Natural killer cell (primary cell): ENCODE data around the gene PITPNM3. TPM values are rescaled to one million over a fixed set of nuclear protein-coding genes. Genes with fewer than 3 reads are reported as not detected.

Source experiments
- ATAC-seq, 3 donors: fragments of 150-1000 bp in 2 of 3; fragments of 200-7000 bp in 1 of 3; cut with Tn5 transposase; 1 replicate in 1 of 3; 2 replicates in 2 of 3; pipeline ENCODE4 v1.10.0; 2021; ENCODE audit warnings: mild to moderate bottlenecking in 2 of 3, moderate library complexity in 2 of 3
- DNase-seq, 2 donors: peaks; one replicate each; pipeline versions ENCODE4 v3.0.0 to v3.0.0-alpha.2; 2013 to 2021; ENCODE audit warnings: mixed read lengths in 1 of 2
- H3K27ac ChIP-seq: one replicate; pipeline ENCODE4 v1.5.1; 2013; ENCODE audit warnings: mild to moderate bottlenecking, low read length
- H3K27me3 ChIP-seq: one replicate; pipeline ENCODE4 v1.6.1; 2013; ENCODE audit warnings: low read length; ENCODE audit not compliant: control insufficient read depth, insufficient read depth
- H3K36me3 ChIP-seq: one replicate; pipeline ENCODE4 v1.6.1; 2013; ENCODE audit warnings: low read length; ENCODE audit not compliant: control insufficient read depth, insufficient read depth
- H3K4me1 ChIP-seq: one replicate; pipeline ENCODE4 v1.6.1; 2013; ENCODE audit warnings: low read length; ENCODE audit not compliant: control insufficient read depth, insufficient read depth
- H3K4me3 ChIP-seq: one replicate; pipeline ENCODE4 v1.5.1; 2013; ENCODE audit warnings: low read length
- H3K9me3 ChIP-seq: one replicate; pipeline ENCODE4 v1.6.1; 2013; ENCODE audit warnings: low read length; ENCODE audit not compliant: control insufficient read depth, insufficient read depth
- H3K27ac Mint-ChIP-seq, 2 donors: one replicate each; pipeline ENCODE4 v1.8.0; 2022; ENCODE audit warnings: mild to moderate bottlenecking in 2 of 2, mixed read lengths in 2 of 2, moderate library complexity in 1 of 2
- H3K27me3 Mint-ChIP-seq, 2 donors: one replicate each; pipeline ENCODE4 v1.8.0; 2022; ENCODE audit warnings: low read depth in 2 of 2, mixed read lengths in 2 of 2
- H3K36me3 Mint-ChIP-seq: one replicate; pipeline ENCODE4 v1.8.0; 2022; ENCODE audit warnings: mixed read lengths
- H3K4me1 Mint-ChIP-seq, 2 donors: one replicate each; pipeline ENCODE4 v1.8.0; 2022; ENCODE audit warnings: mixed read lengths in 2 of 2
- H3K4me3 Mint-ChIP-seq: one replicate; pipeline ENCODE4 v1.8.0; 2022; ENCODE audit warnings: mild to moderate bottlenecking, moderate library complexity, mixed read lengths
- H3K9me3 Mint-ChIP-seq, 2 donors: one replicate each; pipeline ENCODE4 v1.8.0; 2022; ENCODE audit warnings: mixed read lengths in 2 of 2
- WGBS: methylation state at CpG from one replicate; pipeline ENCODE4 v1.1.7; 2013; ENCODE audit warnings: missing lambda C conversion rate; ENCODE audit not compliant: insufficient coverage; 5-methylcytosine and 5-hydroxymethylcytosine counted together
- intact Hi-C: fragments of 100-400 bp; cut with micrococcal nuclease; formaldehyde crosslinking; loops from one replicate; pipeline ENCODE4 v1.14.2; 2022
- total RNA-seq, 4 donors: library from RNA; stranded (reverse); fragments of 120-200 nt in 1 of 4; gene quantifications; one replicate each; pipeline versions ENCODE4 v1.2.3 to v1.2.4, GENCODE V29; 2013 to 2022
- TF ChIP-seq, protein P1 (sequence below): fragments of 200-600 bp; IDR thresholded peaks from one replicate; pipeline ENCODE4 v1.8.0; 2022; ENCODE audit warnings: antibody characterized with exemption

Gene PITPNM3
- total RNA-seq: under 1 TPM; 0.42 to 0.75 (median 0.50) TPM
- total RNA-seq (2013): 0.25 TPM

DNA sequence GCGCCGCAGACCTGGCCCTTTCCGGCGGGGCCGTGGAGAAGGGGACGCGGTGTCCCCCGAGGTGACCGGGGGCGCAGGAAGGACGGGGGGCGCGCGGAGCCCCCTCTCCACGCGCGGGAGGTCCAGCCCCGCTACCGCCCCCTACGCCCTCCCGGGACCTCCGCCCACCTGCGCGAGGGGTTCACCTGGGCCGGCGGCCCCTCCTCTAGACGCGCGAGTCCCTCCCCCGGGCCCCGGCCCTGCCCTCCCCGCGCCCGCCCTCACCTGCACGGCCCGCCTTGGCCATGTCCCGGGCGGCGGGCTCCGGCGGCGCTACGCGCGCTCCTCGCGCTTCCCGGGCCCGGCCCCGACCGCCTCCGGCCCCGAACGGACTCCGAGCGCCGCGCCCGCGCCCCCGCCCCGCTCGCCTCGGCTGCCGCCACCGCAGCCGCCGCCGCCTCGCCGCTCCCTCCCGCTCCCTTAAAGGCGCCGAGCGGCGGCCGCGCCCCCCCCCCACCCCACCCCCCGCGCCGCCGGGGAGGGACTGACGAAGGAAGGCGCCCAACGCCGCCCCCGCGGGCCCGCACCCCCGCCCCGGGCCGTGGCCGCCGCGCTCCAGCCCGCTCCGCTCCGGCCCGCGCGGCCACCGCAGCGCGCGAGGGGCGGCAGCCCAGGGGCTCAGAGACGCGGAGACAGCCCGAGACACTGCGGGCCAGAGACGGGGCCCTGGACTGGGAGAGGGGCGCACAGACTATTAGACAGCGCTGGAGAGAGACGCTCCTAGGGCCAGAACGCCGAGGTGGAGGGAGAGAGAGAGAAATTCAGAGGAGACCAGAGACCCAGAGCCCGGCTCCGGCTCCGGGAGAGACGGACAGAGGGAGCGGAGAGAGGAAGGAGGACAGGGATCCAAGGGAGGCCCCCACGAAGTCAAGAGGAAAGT, at the start of gene PITPNM3:
Gene PITPNM3, minus strand, starts transcription at position 435 of the 919 bp plus-strand sequence. Its CDS starts 149 bp downstream, at position 286.
- DNase-seq (no peak), ATAC-seq (peak in 1 of 3 donors; percentile 45)
- no peak within 1 kb of the TSS for H3K27ac Mint-ChIP-seq
- 3% methylated on average over 116 of the region's 122 CpGs for WGBS
- no peaks in the 10 kb centered on the region for H3K9me3 Mint-ChIP-seq
- intact Hi-C loops: no loop called here
- no peaks in the 10 kb centered on the region for H3K36me3 Mint-ChIP-seq
- Histone ChIP-seq H3K27me3 (peaks cover 12% of the 10 kb centered on the region), H3K36me3 (no peaks in the 10 kb centered on the region), H3K27ac (no peak within 1 kb of the TSS), H3K9me3 (no peaks in the 10 kb centered on the region), H3K4me3 (no peak within 1 kb of the TSS), H3K4me1 (peaks cover 13% of the 10 kb centered on the region)
- peak within 1 kb of the TSS; percentile 78 for H3K4me3 Mint-ChIP-seq
- H3K4me1 Mint-ChIP-seq: peaks cover 6 to 14% of the 10 kb centered on the region in 2 donors
- H3K27me3 Mint-ChIP-seq: peaks cover 46 to 52% of the 10 kb centered on the region in 2 donors
- TF ChIP-seq, protein P1, sequence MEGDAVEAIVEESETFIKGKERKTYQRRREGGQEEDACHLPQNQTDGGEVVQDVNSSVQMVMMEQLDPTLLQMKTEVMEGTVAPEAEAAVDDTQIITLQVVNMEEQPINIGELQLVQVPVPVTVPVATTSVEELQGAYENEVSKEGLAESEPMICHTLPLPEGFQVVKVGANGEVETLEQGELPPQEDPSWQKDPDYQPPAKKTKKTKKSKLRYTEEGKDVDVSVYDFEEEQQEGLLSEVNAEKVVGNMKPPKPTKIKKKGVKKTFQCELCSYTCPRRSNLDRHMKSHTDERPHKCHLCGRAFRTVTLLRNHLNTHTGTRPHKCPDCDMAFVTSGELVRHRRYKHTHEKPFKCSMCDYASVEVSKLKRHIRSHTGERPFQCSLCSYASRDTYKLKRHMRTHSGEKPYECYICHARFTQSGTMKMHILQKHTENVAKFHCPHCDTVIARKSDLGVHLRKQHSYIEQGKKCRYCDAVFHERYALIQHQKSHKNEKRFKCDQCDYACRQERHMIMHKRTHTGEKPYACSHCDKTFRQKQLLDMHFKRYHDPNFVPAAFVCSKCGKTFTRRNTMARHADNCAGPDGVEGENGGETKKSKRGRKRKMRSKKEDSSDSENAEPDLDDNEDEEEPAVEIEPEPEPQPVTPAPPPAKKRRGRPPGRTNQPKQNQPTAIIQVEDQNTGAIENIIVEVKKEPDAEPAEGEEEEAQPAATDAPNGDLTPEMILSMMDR: no peak

DNA sequence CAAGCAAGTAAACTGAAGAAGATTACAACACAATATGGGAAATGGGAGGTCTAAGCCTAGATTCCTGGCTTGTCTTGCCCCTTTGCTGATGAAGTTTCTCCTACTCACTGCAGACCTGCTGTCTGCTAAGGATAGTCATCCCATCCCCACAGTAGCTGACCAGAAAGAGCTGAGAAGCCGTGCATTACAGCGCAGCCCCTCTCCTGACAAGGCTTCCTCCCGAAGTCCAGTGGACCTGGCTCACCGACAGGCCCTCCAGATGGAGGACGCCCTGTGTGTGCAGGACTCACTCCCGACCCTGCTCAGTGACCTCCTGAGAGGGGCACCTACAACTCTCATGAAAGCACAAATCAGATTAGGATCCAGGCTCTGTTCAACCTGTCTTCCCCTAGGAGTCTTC, 48.8 kb upstream of the PITPNM3 start:
- H3K4me3 Mint-ChIP-seq: no peak overlapping the region
- H3K27ac Mint-ChIP-seq: no peak overlapping the region
- no peaks in the 10 kb centered on the region for H3K27me3 ChIP-seq
- WGBS: 98% methylated on average over 6 of the region's 6 CpGs
- TF ChIP-seq, protein P1: no peak
- H3K4me1 ChIP-seq: no peaks in the 10 kb centered on the region
- intact Hi-C loops: no loop called here
- no peaks in the 10 kb centered on the region for H3K9me3 ChIP-seq
- H3K4me1 Mint-ChIP-seq: no peaks in the 10 kb centered on the region
- H3K36me3 Mint-ChIP-seq: peaks cover 30% of the 10 kb centered on the region
- no peak for ATAC-seq
- H3K9me3 Mint-ChIP-seq: no peaks in the 10 kb centered on the region
- peaks cover 51% of the 10 kb centered on the region for H3K36me3 ChIP-seq
- H3K27me3 Mint-ChIP-seq: no peaks in the 10 kb centered on the region
- no peak overlapping the region for H3K27ac ChIP-seq
- DNase-seq: no peak
- H3K4me3 ChIP-seq: no peak overlapping the region

DNA sequence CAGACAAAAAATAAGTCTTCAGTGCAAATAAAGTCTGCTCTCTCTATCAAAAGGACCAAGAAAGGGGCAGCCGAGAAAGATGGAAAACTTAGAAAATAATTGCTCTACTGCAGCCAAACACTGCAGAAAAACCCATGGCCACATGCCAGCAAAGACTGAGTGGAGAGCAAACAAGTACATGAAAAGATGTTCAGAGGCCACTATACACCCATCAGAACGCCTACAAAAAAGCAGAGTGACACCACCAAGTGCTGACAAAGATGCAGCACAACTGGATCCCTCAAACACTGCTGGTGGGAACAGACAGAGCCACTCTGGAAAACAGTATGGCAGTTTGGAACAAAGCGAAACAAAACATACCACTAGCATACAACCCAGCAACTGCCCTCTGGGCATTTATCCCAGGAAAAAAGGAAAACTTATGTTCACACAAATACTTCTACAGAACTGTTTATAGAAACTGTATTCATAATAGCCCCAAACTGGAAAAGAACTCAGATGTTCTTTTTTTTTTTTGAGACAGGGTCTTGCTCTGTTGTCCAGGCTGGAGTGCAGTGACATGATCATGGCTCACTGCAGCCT, 47.5 kb upstream of the PITPNM3 start:
- no peaks in the 10 kb centered on the region for H3K9me3 ChIP-seq
- Mint-ChIP-seq H3K36me3 (peaks cover 23% of the 10 kb centered on the region), H3K9me3 (no peaks in the 10 kb centered on the region), H3K4me1 (no peaks in the 10 kb centered on the region), H3K27ac (no peak overlapping the region), H3K27me3 (no peaks in the 10 kb centered on the region), H3K4me3 (no peak overlapping the region)
- H3K4me1 ChIP-seq: no peaks in the 10 kb centered on the region
- no peak overlapping the region for H3K4me3 ChIP-seq
- 98% methylated on average over 3 of the region's 3 CpGs for WGBS
- no peaks in the 10 kb centered on the region for H3K27me3 ChIP-seq
- TF ChIP-seq, protein P1: no peak
- ATAC-seq (no peak), DNase-seq (no peak)
- no peak overlapping the region for H3K27ac ChIP-seq
- intact Hi-C loops: no loop called here
- peaks cover 45% of the 10 kb centered on the region for H3K36me3 ChIP-seq
